HAP-1 (cell line): ENCODE measurements around the gene NRL.

Source experiments
- DNase-seq, 2 experiments: peaks; one replicate each; pipeline ENCODE4 v3.0.0-alpha.2; 2016 to 2020; ENCODE audit warnings: low spot score in 2 of 2
- H3K27me3 ChIP-seq: fragments of 250-450 bp; sonication (Bioruptor Pico); 2 replicates; pipeline ENCODE4 v1.5.1; 2020; ENCODE audit warnings: low read depth, mild to moderate bottlenecking, moderate library complexity
- H3K36me3 ChIP-seq: fragments of 250-450 bp; sonication (Bioruptor Pico); replicated peaks from 2 replicates; pipeline ENCODE4 v1.5.1; 2020; ENCODE audit warnings: mild to moderate bottlenecking
- H3K4me1 ChIP-seq: fragments of 250-450 bp; sonication (Bioruptor Pico); 2 replicates; pipeline ENCODE4 v1.5.1; 2020; ENCODE audit warnings: mild to moderate bottlenecking
- H3K4me3 ChIP-seq: fragments of 250-450 bp; sonication (Bioruptor Pico); 2 replicates; pipeline ENCODE4 v1.5.1; 2020; ENCODE audit warnings: mild to moderate bottlenecking, moderate library complexity
- H3K9me3 ChIP-seq: fragments of 250-450 bp; sonication (Bioruptor Pico); 2 replicates; pipeline ENCODE4 v1.5.1; 2020; ENCODE audit warnings: mild to moderate bottlenecking, moderate library complexity
- in situ Hi-C: fragments of 300-500 bp; cut with MboI; formaldehyde crosslinking; loops from 3 replicates; pipeline ENCODE4 v1.14.3; 2020; ENCODE audit warnings: low sequenced_read_pairs, inconsistent platforms, mixed read lengths

NRL gene

GRCh38 chr14:24137529-24138395 lies 23.0 kb upstream of the NRL start:
- Histone ChIP-seq H3K4me1 (peaks cover 21% of the 10 kb centered on the region), H3K9me3 (no peaks in the 10 kb centered on the region), H3K4me3 (no peak overlapping the region; the same call in 1 of the 2 replicates), H3K27me3 (no peaks in the 10 kb centered on the region), H3K36me3 (peaks cover 30% of the 10 kb centered on the region)
- no peak for DNase-seq
- in situ Hi-C loops, result no loop called here

- Histone ChIP-seq H3K9me3 (no peaks in the 10 kb centered on the region), H3K4me3 (peak overlapping the region; percentile 82), H3K4me1 (peaks cover 21% of the 10 kb centered on the region), H3K27me3 (no peaks in the 10 kb centered on the region), H3K36me3 (peaks cover 30% of the 10 kb centered on the region)
- no peak for DNase-seq
- in situ Hi-C loops, result no loop called here
These were observed 22.2 kb upstream of the NRL start for GRCh38 chr14:24136684-24137528.

DNA sequence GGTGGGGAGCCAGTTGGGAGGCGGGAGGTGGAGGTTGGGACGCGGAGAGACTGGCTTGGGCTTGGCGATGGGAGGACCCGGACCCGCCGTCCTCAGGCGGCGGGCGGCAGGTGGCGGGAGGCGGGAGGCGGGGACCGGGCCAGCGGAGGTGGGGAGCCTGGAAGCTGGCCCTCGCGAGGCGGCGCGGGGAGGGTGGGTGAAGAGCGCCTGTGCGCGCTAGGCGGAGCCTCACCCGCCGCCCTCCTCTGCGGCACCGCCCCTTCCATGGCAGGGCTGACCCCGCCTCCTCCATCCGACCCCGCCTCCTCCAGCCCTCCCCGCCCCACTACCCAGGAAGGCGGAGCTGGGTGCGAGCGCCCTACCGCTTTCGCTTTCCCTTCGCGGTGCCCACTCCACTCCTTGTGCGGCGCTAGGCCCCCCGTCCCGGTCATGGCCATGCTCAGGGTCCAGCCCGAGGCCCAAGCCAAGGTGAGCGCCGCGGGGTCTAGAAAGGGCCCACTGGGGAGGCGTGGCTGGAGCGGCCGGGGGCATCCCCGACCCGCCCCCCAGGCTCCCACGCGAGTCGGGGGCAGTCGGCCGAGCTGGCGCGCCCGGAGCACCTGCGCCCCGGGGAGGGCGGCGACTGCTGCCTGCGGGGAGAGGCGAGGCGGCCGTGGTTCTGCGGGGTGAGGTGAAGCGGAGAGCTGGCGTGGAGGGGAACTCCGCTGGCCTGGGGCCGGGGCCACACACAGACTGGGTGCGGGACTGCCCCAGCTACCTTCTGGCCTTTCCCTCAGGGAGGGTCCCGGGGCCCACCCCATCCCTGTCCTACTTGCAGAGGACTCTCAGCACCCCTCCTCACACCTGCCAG lies 21.3 kb upstream of the NRL start, which contains the start of gene PSME1:
PSME1 (plus strand) TSS at position 361 of the 850 bp plus-strand sequence; CDS start at position 430, 69 bp downstream.
- in situ Hi-C loops, result no loop called here
- DNase-seq, result peak; percentile 81 to 95
- Histone ChIP-seq H3K27me3 (no peaks in the 10 kb centered on the region), H3K4me1 (peaks cover 21% of the 10 kb centered on the region), H3K4me3 (peak within 1 kb of the TSS; percentile 82), H3K9me3 (no peaks in the 10 kb centered on the region), H3K36me3 (peaks cover 30% of the 10 kb centered on the region)

DNA sequence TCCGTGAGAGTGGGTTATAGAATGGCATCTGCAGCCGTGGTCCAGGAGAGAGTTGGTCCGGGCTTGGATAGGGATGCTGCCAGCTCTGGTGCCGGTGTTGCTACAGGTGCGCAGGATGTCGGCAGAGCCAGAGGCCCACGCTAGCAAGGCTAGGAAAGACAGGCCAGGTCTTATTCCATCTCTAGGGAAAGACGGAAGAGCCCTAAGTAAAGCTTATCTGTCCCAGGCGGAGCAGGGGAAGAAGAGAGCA lies 20.8 kb upstream of the NRL start:
- DNase-seq, result no peak
- Histone ChIP-seq H3K9me3 (no peaks in the 10 kb centered on the region), H3K4me3 (peak overlapping the region; percentile 82), H3K27me3 (no peaks in the 10 kb centered on the region), H3K4me1 (peaks cover 21% of the 10 kb centered on the region), H3K36me3 (peaks cover 30% of the 10 kb centered on the region)
- in situ Hi-C loops, result no loop called here

GRCh38 chr14:24133735-24134134 lies 19.0 kb upstream of the NRL start:
- peaks cover 17% of the 10 kb centered on the region for H3K36me3 ChIP-seq
- H3K4me3 ChIP-seq, result no peak overlapping the region
- H3K27me3 ChIP-seq, result no peaks in the 10 kb centered on the region
- H3K9me3 ChIP-seq, result no peaks in the 10 kb centered on the region
- DNase-seq, result no peak
- in situ Hi-C loops, result no loop called here
- H3K4me1 ChIP-seq, result peaks cover 13% of the 10 kb centered on the region

GRCh38 chr14:24132976-24133375 lies 18.2 kb upstream of the NRL start:
- H3K9me3 ChIP-seq, result no peaks in the 10 kb centered on the region
- in situ Hi-C loops, result no loop called here
- H3K36me3 ChIP-seq, result peaks cover 9% of the 10 kb centered on the region
- H3K27me3 ChIP-seq, result no peaks in the 10 kb centered on the region
- no peak overlapping the region for H3K4me3 ChIP-seq
- peaks cover 13% of the 10 kb centered on the region for H3K4me1 ChIP-seq
- DNase-seq, result no peak

GRCh38 chr14:24132061-24132685 lies 17.4 kb upstream of the NRL start:
- Histone ChIP-seq H3K4me1 (peaks cover 11% of the 10 kb centered on the region), H3K9me3 (no peaks in the 10 kb centered on the region), H3K36me3 (peaks cover 3% of the 10 kb centered on the region; the same call in 1 of the 2 replicates), H3K27me3 (no peaks in the 10 kb centered on the region), H3K4me3 (no peak overlapping the region)
- in situ Hi-C loops, result no loop called here
- DNase-seq, result no peak

- Histone ChIP-seq H3K4me3 (no peak overlapping the region), H3K36me3 (no peaks in the 10 kb centered on the region), H3K4me1 (peaks cover 5% of the 10 kb centered on the region), H3K27me3 (no peaks in the 10 kb centered on the region), H3K9me3 (no peaks in the 10 kb centered on the region)
- no peak for DNase-seq
- in situ Hi-C loops, result no loop called here
These were observed 16.8 kb upstream of the NRL start for GRCh38 chr14:24131549-24131966.

DNA sequence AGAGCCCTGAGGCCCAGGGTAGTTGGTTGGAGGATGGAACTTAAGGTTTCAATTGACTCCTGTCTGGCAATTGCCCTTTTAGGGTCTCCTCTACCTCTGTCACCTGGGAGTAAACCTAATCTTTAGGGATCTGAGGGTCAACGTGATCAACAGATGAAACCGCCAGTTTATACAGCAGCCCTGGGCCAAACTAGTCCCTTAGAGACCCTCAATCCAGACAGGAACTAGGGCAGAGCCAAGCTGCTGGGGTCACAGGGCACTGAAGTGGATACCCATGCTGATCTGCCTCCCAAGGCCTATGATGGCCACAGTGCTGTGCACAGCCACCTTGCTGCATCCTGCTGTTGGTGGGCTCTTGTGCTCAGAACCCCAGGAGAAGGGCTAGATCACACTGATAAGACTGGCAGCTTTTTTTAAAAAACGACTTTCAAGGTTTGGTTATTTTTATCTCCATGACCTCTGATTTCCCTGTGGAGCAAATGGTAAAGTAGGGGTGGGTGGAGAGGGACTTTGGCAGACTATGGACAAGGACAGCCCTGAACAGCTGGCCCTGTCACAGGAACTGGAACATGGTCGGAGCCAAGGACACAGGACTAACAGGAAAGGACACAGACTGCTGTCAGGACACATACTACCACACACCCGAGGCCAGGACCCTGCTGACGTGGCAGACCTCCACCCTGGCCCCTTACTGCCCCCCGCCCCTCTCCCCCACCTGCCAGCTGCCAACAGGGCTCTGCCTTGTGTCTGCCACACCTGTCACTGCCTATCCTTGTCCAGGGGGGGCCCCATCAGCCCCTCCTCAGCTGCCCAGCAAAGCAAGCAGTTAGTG lies 16.2 kb upstream of the NRL start:
- Histone ChIP-seq H3K4me1 (peaks cover 4% of the 10 kb centered on the region), H3K4me3 (no peak overlapping the region), H3K9me3 (no peaks in the 10 kb centered on the region), H3K27me3 (no peaks in the 10 kb centered on the region), H3K36me3 (no peaks in the 10 kb centered on the region)
- DNase-seq, result no peak
- in situ Hi-C loops, result no loop called here

DNA sequence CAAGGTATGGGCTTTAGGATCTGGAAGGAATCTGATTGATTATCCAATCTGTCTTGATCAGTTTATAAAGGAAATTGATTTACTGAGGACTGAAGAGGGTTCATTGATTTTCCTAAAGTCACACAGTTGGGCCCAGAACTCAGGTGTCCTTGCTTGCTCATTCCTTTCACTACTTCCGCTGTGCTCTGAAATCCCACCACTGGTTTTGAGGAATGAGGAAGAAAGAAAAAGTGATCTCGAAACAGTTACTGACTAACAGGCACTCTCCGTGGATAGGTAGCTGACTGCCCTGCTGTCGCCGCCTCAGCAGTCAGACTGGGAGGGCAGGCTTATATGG lies 15.6 kb upstream of the NRL start, which contains the start of gene FITM1:
FITM1 (plus strand) TSS at position 280 of the 337 bp plus-strand sequence. CDS start 905 bp downstream, outside the sequence.
- in situ Hi-C loops, result no loop called here
- no peak for DNase-seq
- no peak within 1 kb of the TSS for H3K4me3 ChIP-seq

GRCh38 chr14:24129410-24129998 lies 14.8 kb upstream of the NRL start:
- no peaks in the 10 kb centered on the region for H3K9me3 ChIP-seq
- H3K27me3 ChIP-seq, result no peaks in the 10 kb centered on the region
- DNase-seq, result no peak
- H3K4me3 ChIP-seq, result no peak overlapping the region
- no peaks in the 10 kb centered on the region for H3K36me3 ChIP-seq
- in situ Hi-C loops, result no loop called here
- no peaks in the 10 kb centered on the region for H3K4me1 ChIP-seq

More for the DNA sequence above, 15.6 kb upstream of the NRL start, which contains the start of gene FITM1:
- no peaks in the 10 kb centered on the region for H3K27me3 ChIP-seq
- H3K4me1 ChIP-seq, result peaks cover 2% of the 10 kb centered on the region
- H3K9me3 ChIP-seq, result no peaks in the 10 kb centered on the region
- no peaks in the 10 kb centered on the region for H3K36me3 ChIP-seq

DNA sequence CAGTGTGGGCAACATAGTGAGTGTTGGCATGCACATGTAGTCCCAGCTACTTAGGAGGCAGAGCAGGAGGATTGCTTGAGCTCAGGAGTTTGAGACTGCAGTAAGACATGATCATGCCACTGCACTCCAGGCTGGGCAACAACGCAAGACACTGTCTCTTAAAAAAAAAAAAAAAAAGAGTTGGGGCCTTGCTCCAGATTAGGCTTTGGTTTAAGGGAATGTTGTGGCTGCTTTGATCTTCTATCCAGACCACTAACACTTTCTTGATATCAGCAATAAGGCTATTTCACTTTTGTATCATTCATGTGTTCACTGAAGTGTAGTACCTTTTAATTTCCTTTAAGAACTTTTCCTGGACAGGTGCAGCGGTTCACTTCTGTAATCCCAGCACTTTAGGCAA lies 12.9 kb upstream of the NRL start:
- H3K4me1 ChIP-seq, result no peaks in the 10 kb centered on the region
- peaks cover 6% of the 10 kb centered on the region for H3K36me3 ChIP-seq
- no peak for DNase-seq
- H3K4me3 ChIP-seq, result no peak overlapping the region
- in situ Hi-C loops, result no loop called here
- H3K27me3 ChIP-seq, result no peaks in the 10 kb centered on the region
- H3K9me3 ChIP-seq, result no peaks in the 10 kb centered on the region
